ENCODE measurements around the gene UBE4B. TPM values are rescaled to one million over a fixed set of nuclear protein-coding genes. Genes with fewer than 3 reads are reported as not detected.
A peak's percentile ranks its signal among the peaks of the same experiment; 100 is the strongest.

The UBE4B gene
- total and polyA plus RNA-seq, 2 experiments from 2014 or later = 14.3 to 27.6 TPM

DNA sequence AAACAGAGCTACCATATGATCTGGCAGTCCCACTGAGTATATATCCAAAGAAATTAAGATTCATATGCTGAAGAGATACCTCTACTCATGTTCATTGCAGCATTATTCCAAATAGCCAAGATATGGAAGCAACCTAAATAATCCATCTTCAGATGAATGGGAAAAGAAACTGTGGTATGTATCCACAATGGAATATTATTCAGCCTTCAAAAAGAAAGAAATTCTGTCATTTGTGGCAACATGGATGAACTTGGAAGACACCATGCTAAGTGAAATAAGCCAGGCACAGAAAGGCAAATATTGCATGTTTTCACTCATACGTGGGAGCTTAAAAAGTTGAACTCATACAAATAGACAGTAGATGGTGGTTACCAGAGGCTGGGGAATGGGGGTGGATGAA, 47.8 kb downstream of the UBE4B start:
- Histone ChIP-seq H2AFZ (no peak overlapping the region), H3K9me2 (ENCODE audit: insufficient read depth) (no peaks in the 10 kb centered on the region), H4K20me1 (ENCODE audit: insufficient read depth) (peaks cover 4% of the 10 kb centered on the region; the same call in 1 of the 2 replicates), H3K4me1 (ENCODE audit: insufficient read depth) (peaks cover 13% of the 10 kb centered on the region), H3K9me3 (ENCODE audit: low read depth) (no peaks in the 10 kb centered on the region), H3K4me3 (no peak overlapping the region), H3K27ac (no peak overlapping the region), H3K9ac (no peak overlapping the region), H3K79me2 (ENCODE audit: insufficient read depth) (peaks cover 74% of the 10 kb centered on the region), H3K4me2 (ENCODE audit: unreplicated experiment) (no peak overlapping the region), H3K36me3 (ENCODE audit: low read depth) (no peaks in the 10 kb centered on the region), H3F3A (ENCODE audit: insufficient read depth) (peaks cover 10% of the 10 kb centered on the region), H3K27me3 (replicated peaks; ENCODE audit: insufficient read depth) (no peaks in the 10 kb centered on the region)
- 90 to 95% methylated on average over 1 of the region's 1 CpG for WGBS, 2 experiments (ENCODE audit: low coverage in 1 of 2, low lambda C conversion rate in 2 of 2, missing lambda C conversion rate in 2 of 2)
- no peak for DNase-seq
- in situ Hi-C loops (cut with MboI) = no loop called here
- TF ChIP-seq EZH2phosphoT487 (IDR thresholded peaks at IDR 0.05; ENCODE audit: insufficient read depth, low read depth) (no peak), EZH2 (IDR thresholded peaks at IDR 0.05; ENCODE audit: insufficient read depth, poor library complexity, severe bottlenecking) (no peak)

GRCh38 chr1:10082785-10083479, 50.2 kb downstream of the UBE4B start:
- in situ Hi-C loops (cut with MboI) = no loop called here
- no peaks in the 10 kb centered on the region for H3K9me2 ChIP-seq (ENCODE audit: insufficient read depth)
- no peaks in the 10 kb centered on the region for H3K27me3 ChIP-seq (replicated peaks; ENCODE audit: insufficient read depth)
- no peaks in the 10 kb centered on the region for H3K9me3 ChIP-seq (ENCODE audit: low read depth)
- no peak overlapping the region for H3K4me2 ChIP-seq (ENCODE audit: unreplicated experiment)
- no peak overlapping the region for H3K9ac ChIP-seq
- no peak overlapping the region for H3K27ac ChIP-seq
- H3K36me3 ChIP-seq (ENCODE audit: low read depth) = no peaks in the 10 kb centered on the region
- 76 to 78% methylated on average over 3 of the region's 3 CpGs for WGBS, 2 experiments (ENCODE audit: low coverage in 1 of 2, low lambda C conversion rate in 2 of 2, missing lambda C conversion rate in 2 of 2)
- H3K4me1 ChIP-seq (ENCODE audit: insufficient read depth) = peaks cover 9% of the 10 kb centered on the region
- no peak overlapping the region for H3K4me3 ChIP-seq
- H2AFZ ChIP-seq = no peak overlapping the region
- H4K20me1 ChIP-seq (ENCODE audit: insufficient read depth) = no peaks in the 10 kb centered on the region
- DNase-seq = peak; percentile 52
- TF ChIP-seq EZH2phosphoT487 (IDR thresholded peaks at IDR 0.05; ENCODE audit: insufficient read depth, low read depth) = no peak
- TF ChIP-seq EZH2 (IDR thresholded peaks at IDR 0.05; ENCODE audit: insufficient read depth, poor library complexity, severe bottlenecking) = no peak
- H3K79me2 ChIP-seq (ENCODE audit: insufficient read depth) = peaks cover 82% of the 10 kb centered on the region
- H3F3A ChIP-seq (ENCODE audit: insufficient read depth) = no peaks in the 10 kb centered on the region

DNA sequence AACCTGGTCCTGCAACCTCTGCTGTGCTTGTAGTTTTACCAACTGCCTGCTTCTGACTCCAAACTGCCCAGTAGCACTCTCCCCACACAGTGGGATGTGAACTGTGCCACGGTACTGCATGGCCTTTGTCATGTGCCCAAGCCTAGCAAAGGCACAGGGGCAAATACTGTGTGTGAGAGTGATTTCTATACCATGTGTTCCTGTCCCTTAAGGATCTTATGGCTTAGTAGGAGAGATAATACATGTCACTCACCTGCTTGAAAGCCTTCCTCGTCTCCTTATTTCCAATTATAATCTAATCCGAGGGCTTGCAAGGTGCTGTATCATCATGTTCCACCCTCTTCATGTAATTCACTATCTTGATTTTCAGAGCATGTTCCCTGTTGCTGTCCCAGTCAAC, 51.3 kb downstream of the UBE4B start:
- TF ChIP-seq EZH2phosphoT487 (IDR thresholded peaks at IDR 0.05; ENCODE audit: insufficient read depth, low read depth) (no peak), EZH2 (IDR thresholded peaks at IDR 0.05; ENCODE audit: insufficient read depth, poor library complexity, severe bottlenecking) (no peak)
- Histone ChIP-seq H2AFZ (no peak overlapping the region), H3F3A (ENCODE audit: insufficient read depth) (no peaks in the 10 kb centered on the region), H3K4me1 (ENCODE audit: insufficient read depth) (peaks cover 9% of the 10 kb centered on the region), H3K27ac (no peak overlapping the region), H3K9me2 (ENCODE audit: insufficient read depth) (no peaks in the 10 kb centered on the region), H3K27me3 (replicated peaks; ENCODE audit: insufficient read depth) (no peaks in the 10 kb centered on the region), H3K9me3 (ENCODE audit: low read depth) (no peaks in the 10 kb centered on the region), H3K9ac (no peak overlapping the region), H3K36me3 (ENCODE audit: low read depth) (no peaks in the 10 kb centered on the region), H4K20me1 (ENCODE audit: insufficient read depth) (no peaks in the 10 kb centered on the region), H3K79me2 (ENCODE audit: insufficient read depth) (peaks cover 79% of the 10 kb centered on the region), H3K4me3 (no peak overlapping the region), H3K4me2 (ENCODE audit: unreplicated experiment) (no peak overlapping the region)
- no peak for DNase-seq
- in situ Hi-C loops (cut with MboI) = no loop called here
- 97 to 100% methylated on average over 3 of the region's 3 CpGs for WGBS, 2 experiments (ENCODE audit: low coverage in 1 of 2, low lambda C conversion rate in 2 of 2, missing lambda C conversion rate in 2 of 2)

DNA sequence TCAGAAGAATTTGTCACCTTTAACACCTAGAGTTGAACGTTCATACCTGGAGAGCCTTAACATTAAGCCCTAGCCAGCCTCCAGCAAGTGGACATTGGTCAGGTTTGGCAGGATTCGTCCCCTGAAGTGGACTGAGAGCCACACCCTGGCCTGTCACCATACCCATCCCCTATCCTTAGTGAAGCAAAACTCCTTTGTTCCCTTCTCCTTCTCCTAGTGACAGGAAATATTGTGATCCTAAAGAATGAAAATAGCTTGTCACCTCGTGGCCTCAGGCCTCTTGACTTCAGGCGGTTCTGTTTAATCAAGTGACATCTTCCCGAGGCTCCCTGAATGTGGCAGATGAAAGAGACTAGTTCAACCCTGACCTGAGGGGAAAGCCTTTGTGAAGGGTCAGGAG, 52.3 kb downstream of the UBE4B start:
- 87 to 90% methylated on average over 5 of the region's 5 CpGs for WGBS, 2 experiments (ENCODE audit: low coverage in 1 of 2, low lambda C conversion rate in 2 of 2, missing lambda C conversion rate in 2 of 2)
- no peak for DNase-seq
- H3K27me3 ChIP-seq (replicated peaks; ENCODE audit: insufficient read depth) = no peaks in the 10 kb centered on the region
- no peak overlapping the region for H2AFZ ChIP-seq
- H3K27ac ChIP-seq = no peak overlapping the region
- TF ChIP-seq EZH2 (IDR thresholded peaks at IDR 0.05; ENCODE audit: insufficient read depth, poor library complexity, severe bottlenecking) (no peak), EZH2phosphoT487 (IDR thresholded peaks at IDR 0.05; ENCODE audit: insufficient read depth, low read depth) (no peak)
- no peaks in the 10 kb centered on the region for H3K9me2 ChIP-seq (ENCODE audit: insufficient read depth)
- peaks cover 76% of the 10 kb centered on the region for H3K79me2 ChIP-seq (ENCODE audit: insufficient read depth)
- H3K4me3 ChIP-seq = no peak overlapping the region
- H3F3A ChIP-seq (ENCODE audit: insufficient read depth) = no peaks in the 10 kb centered on the region
- in situ Hi-C loops (cut with MboI) = no loop called here
- no peaks in the 10 kb centered on the region for H3K36me3 ChIP-seq (ENCODE audit: low read depth)
- no peaks in the 10 kb centered on the region for H4K20me1 ChIP-seq (ENCODE audit: insufficient read depth)
- no peak overlapping the region for H3K4me2 ChIP-seq (ENCODE audit: unreplicated experiment)
- H3K4me1 ChIP-seq (ENCODE audit: insufficient read depth) = peaks cover 9% of the 10 kb centered on the region
- no peak overlapping the region for H3K9ac ChIP-seq
- H3K9me3 ChIP-seq (ENCODE audit: low read depth) = no peaks in the 10 kb centered on the region

All from GM23248 (cell line).